K562 (cell line): ENCODE measurements around the gene ADD1. TPM values are rescaled to one million over a fixed set of nuclear protein-coding genes. Genes with fewer than 3 reads are reported as not detected.

Experiments
- ATAC-seq: fragments of 200-7000 bp; cut with Tn5 transposase; 3 replicates; pipeline ENCODE4 v1.9.1; 2020; ENCODE audit warnings: moderate library complexity
- BruUV-seq: library from RNA; stranded (reverse); fragments of 400-500 nt; replicated peaks from 2 replicates; lab custom pipeline; 2021; lab: Mats Ljungman, UMichigan
- CTCF ChIA-PET: fragments of 300-600 bp; formaldehyde crosslinking; extraction: SDS; loops from one replicate; lab custom pipeline; 2021; ENCODE audit warnings: low intra/inter-chr PET ratio; lab: Yijun Ruan, JAX
- POLR2A ChIA-PET: fragments of 300-600, 350-650 bp; sonication (Branson Sonifier 250); formaldehyde crosslinking; extraction: SDS; loops from one replicate; lab custom pipeline; 2021; ENCODE audit warnings: antibody characterized with exemption, inconsistent platforms; lab: Yijun Ruan, JAX
- DNase-seq, 4 experiments: peaks; one replicate each; pipeline versions ENCODE4 v3.0.0 to v3.0.0-alpha.2; 2011 to 2018; ENCODE audit warnings: low spot score in 3 of 4, mixed read lengths in 3 of 4; ENCODE audit errors: extremely low read depth in 1 of 4
- FAIRE-seq: peaks from 2 replicates; lab custom pipeline; 2011; peaks lifted over from hg19 to GRCh38; lab: Jason Lieb, UNC
- H2AFZ ChIP-seq: 2 replicates; pipeline ENCODE4 v1.6.0; 2011; ENCODE audit warnings: low read depth, low read length, control low read depth, inconsistent platforms
- H3K27ac ChIP-seq: fragments of 200-600 bp; 3 replicates; pipeline ENCODE4 v1.8.0; 2011; ENCODE audit warnings: low read depth, mild to moderate bottlenecking, control low read depth, inconsistent platforms, low read length, moderate library complexity, mixed read lengths; ENCODE audit errors: extremely low read depth
- H3K27me3 ChIP-seq, 2 experiments: fragments of 300-600 bp in 1 of 2; 2 replicates in 1 of 2; 3 replicates in 1 of 2; pipeline versions ENCODE4 v1.6.0 to v1.8.0; 2011; ENCODE audit warnings: inconsistent platforms in 2 of 2, low read length in 2 of 2, mild to moderate bottlenecking in 1 of 2, mixed read lengths in 1 of 2, moderate library complexity in 1 of 2; ENCODE audit not compliant: control insufficient read depth in 2 of 2, insufficient read depth in 2 of 2
- H3K36me3 ChIP-seq: fragments of 300-600 bp; 3 replicates; pipeline ENCODE4 v1.8.0; 2011; ENCODE audit warnings: mild to moderate bottlenecking, low read length, inconsistent platforms; ENCODE audit not compliant: control insufficient read depth, insufficient read depth
- H3K4me1 ChIP-seq, 2 experiments: fragments of 200-600 bp in 1 of 2; replicated peaks in 1 of 2; 2 replicates in 1 of 2; 3 replicates in 1 of 2; pipeline versions ENCODE4 v1.5.1 to v1.8.0; 2011; ENCODE audit warnings: inconsistent platforms in 2 of 2, low read length in 2 of 2, mild to moderate bottlenecking in 1 of 2, mixed read lengths in 1 of 2, moderate library complexity in 1 of 2; ENCODE audit not compliant: control insufficient read depth in 2 of 2, insufficient read depth in 2 of 2
- H3K4me2 ChIP-seq: 2 replicates; pipeline ENCODE4 v1.6.1; 2011; ENCODE audit warnings: low read length, control low read depth, inconsistent platforms, mixed read lengths; ENCODE audit not compliant: insufficient read depth
- H3K4me3 ChIP-seq: fragments of 200-600 bp; sonication (generic), shearing (Covaris generic); 2 replicates; pipeline ENCODE4 v1.5.1; 2016; ENCODE audit warnings: control low read depth, inconsistent platforms
- H3K79me2 ChIP-seq: fragments of 200-600 bp; 3 replicates; pipeline ENCODE4 v1.8.0; 2011; ENCODE audit warnings: low read length, inconsistent platforms; ENCODE audit not compliant: control insufficient read depth, insufficient read depth
- H3K9ac ChIP-seq, 2 experiments: 2 replicates each; pipeline versions ENCODE4 v1.6.0 to v1.6.1; 2011; ENCODE audit warnings: low read depth in 2 of 2, low read length in 2 of 2, control low read depth in 1 of 2, inconsistent platforms in 1 of 2, mild to moderate bottlenecking in 1 of 2, mixed read lengths in 1 of 2; ENCODE audit not compliant: insufficient read depth in 1 of 2
- H3K9me1 ChIP-seq: one replicate; pipeline ENCODE4 v1.6.0; 2011; ENCODE audit warnings: inconsistent platforms, mild to moderate bottlenecking, low read length, moderate library complexity; ENCODE audit not compliant: control insufficient read depth, insufficient read depth
- H3K9me3 ChIP-seq: replicated peaks from 2 replicates; pipeline ENCODE4 v1.5.1; 2011; ENCODE audit warnings: low read depth, low read length, inconsistent platforms; ENCODE audit not compliant: control insufficient read depth, insufficient read depth
- H4K20me1 ChIP-seq: replicated peaks from 2 replicates; pipeline ENCODE4 v1.6.1; 2011; ENCODE audit warnings: low read length, inconsistent platforms, mixed read lengths; ENCODE audit not compliant: control insufficient read depth, insufficient read depth
- E2F3 ChIP-seq: fragments of 250-450 bp; sonication (Bioruptor Pico); IDR thresholded peaks from 2 replicates; pipeline ENCODE4 v1.4.0; 2020; ENCODE audit warnings: mild to moderate bottlenecking
- ESRRB ChIP-seq: fragments of 250-450 bp; sonication (Bioruptor Pico); IDR thresholded peaks from 2 replicates; pipeline ENCODE4 v1.5.0; 2020; ENCODE audit warnings: mild to moderate bottlenecking, moderate library complexity, borderline replicate concordance
- HDGF ChIP-seq: fragments of 450-650 bp; IDR thresholded peaks from 2 replicates; pipeline ENCODE4 v1.6.1; 2016
- POLR2A ChIP-seq: fragments of 450-650 bp; conservative IDR thresholded peaks from 2 replicates; pipeline ENCODE4 v1.6.1; 2016
- POLR2AphosphoS5 ChIP-seq: IDR thresholded peaks from 2 replicates; pipeline ENCODE4 v1.6.1; 2011; ENCODE audit warnings: mild to moderate bottlenecking, low read depth, low read length, moderate library complexity; ENCODE audit not compliant: control insufficient read depth, insufficient read depth
- SRF ChIP-seq, 2 experiments: fragments of 250-450, 450-650 bp in 1 of 2; sonication (Bioruptor Pico) in 1 of 2; sonication (generic) in 1 of 2; formaldehyde crosslinking; IDR thresholded peaks; 2 replicates each; pipeline versions ENCODE4 v1.5.0 to v1.5.1; 2020 to 2022; ENCODE audit warnings: mild to moderate bottlenecking in 1 of 2, missing genetic modification reagents in 1 of 2
- TRIM28 ChIP-seq: fragments of 450-650 bp; IDR thresholded peaks from 2 replicates; pipeline ENCODE4 v1.6.1; 2017
- WGBS: fragments of 100-300 bp; shearing (Covaris generic); methylation state at CpG from one replicate; pipeline ENCODE4 v1.1.6; 2016; ENCODE audit warnings: low coverage, mixed read lengths; ENCODE audit not compliant: insufficient coverage; ENCODE audit errors: missing lambda C conversion rate; 5-methylcytosine and 5-hydroxymethylcytosine counted together
- in situ Hi-C: fragments of 300-500 bp; cut with MboI; formaldehyde crosslinking; loops from 4 replicates; pipeline ENCODE4 v1.15.0; 2018; ENCODE audit warnings: inconsistent platforms, mixed read lengths
- intact Hi-C: fragments of 100-400 bp; cut with micrococcal nuclease; formaldehyde crosslinking; loops from 2 replicates; pipeline ENCODE4 v1.14.2; 2022
- polyA plus RNA-seq, 8 experiments: library from polyadenylated mRNA; depleted of rRNA in 4 of 8; stranded (reverse) in 5 of 8; unstranded in 3 of 8; fragments of >200 nt; fragmentation: Nextera tagmentation in 2 of 8; fragmentation: Illumina TruSeq in 1 of 8; extraction: Ambion mirVana in 2 of 8; extraction: Trizol in 1 of 8; gene quantifications; 2 replicates each; pipeline versions ENCODE4 v1.2.1 to v1.2.3, GENCODE V29; 2011 to 2014; ENCODE audit warnings: inconsistent platforms in 1 of 8, missing spikeins in 1 of 8
- total RNA-seq, 7 experiments: library from RNA; depleted of rRNA in 6 of 7; stranded (reverse); fragments of >200 nt in 6 of 7; fragmentation: Illumina TruSeq in 2 of 7; extraction: Trizol in 2 of 7; gene quantifications; 2 replicates each; pipeline versions ENCODE4 v1.2.1 to v1.2.3, GENCODE V29; 2011 to 2021; ENCODE audit warnings: low replicate concordance in 1 of 7
- TF ChIP-seq, protein P1 (sequence below): fragments of 450-650 bp; formaldehyde crosslinking; IDR thresholded peaks from 2 replicates; pipeline ENCODE4 v1.4.0; 2020; ENCODE audit warnings: mild to moderate bottlenecking, moderate library complexity
- TF ChIP-seq, protein P2 (sequence below): fragments of 450-650 bp; IDR thresholded peaks from 2 replicates; pipeline ENCODE4 v1.6.1; 2016; ENCODE audit warnings: low read depth, mild to moderate bottlenecking, moderate library complexity

ADD1 gene
- total and polyA plus RNA-seq, 9 of the 15 experiments (the other 6 are each of a cell fraction or from before 2014, with no cell fraction given), result 17.5 to 153 (median 74.0) TPM

DNA sequence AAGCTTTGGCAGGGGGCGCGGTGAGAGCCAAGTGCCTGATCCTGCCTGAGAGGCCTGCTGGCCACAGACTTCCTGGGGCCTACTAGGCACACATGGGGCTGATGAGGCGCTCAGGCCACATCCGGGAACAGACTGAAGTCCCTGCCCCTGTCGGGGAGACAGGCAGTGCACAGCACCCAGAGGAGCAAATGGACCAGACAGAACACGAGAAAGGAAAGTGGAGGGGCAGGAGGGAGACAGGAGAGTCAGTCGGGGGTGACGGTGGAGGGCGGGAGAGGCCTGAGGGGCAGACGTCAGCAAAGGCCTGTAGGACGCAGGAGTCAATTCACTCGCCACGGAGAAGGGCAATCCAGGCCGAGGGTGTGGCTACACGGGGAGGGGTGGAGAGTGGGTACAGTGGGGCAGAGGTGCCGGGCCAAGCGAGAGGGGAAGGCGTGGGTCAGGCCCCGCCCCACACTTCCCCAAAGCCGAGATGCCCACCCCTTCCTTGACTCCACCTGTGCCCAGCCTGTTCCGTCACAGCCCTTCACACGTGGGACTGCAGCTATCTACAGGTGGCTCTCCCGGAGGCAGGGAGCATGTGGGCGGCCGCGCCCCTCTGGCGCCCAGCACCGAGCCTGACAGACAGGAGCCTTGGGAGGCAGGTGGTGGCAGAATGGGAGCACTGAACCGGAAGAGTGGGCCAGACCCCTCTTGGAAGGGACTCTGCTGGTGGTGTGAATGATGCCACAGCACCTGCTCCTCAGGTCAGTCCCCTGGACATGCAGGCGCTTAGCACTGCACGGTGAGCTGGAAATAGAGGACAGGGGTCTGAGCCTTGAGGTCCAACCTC is 99.1 kb downstream of the ADD1 start (continued):
- TF ChIP-seq, protein P1, sequence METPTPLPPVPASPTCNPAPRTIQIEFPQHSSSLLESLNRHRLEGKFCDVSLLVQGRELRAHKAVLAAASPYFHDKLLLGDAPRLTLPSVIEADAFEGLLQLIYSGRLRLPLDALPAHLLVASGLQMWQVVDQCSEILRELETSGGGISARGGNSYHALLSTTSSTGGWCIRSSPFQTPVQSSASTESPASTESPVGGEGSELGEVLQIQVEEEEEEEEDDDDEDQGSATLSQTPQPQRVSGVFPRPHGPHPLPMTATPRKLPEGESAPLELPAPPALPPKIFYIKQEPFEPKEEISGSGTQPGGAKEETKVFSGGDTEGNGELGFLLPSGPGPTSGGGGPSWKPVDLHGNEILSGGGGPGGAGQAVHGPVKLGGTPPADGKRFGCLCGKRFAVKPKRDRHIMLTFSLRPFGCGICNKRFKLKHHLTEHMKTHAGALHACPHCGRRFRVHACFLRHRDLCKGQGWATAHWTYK, result no peak
- no peak for TF ChIP-seq ESRRB
- no peak for TF ChIP-seq E2F3 (CRISPR knock-in tag)
- no peak for TF ChIP-seq SRF (CRISPR knock-in tag; IDR thresholded peaks at IDR 0.05)
- no peak for TF ChIP-seq HDGF
- TF ChIP-seq POLR2A, result peak; percentile 61; the same call in 1 of the 2 replicates

DNA sequence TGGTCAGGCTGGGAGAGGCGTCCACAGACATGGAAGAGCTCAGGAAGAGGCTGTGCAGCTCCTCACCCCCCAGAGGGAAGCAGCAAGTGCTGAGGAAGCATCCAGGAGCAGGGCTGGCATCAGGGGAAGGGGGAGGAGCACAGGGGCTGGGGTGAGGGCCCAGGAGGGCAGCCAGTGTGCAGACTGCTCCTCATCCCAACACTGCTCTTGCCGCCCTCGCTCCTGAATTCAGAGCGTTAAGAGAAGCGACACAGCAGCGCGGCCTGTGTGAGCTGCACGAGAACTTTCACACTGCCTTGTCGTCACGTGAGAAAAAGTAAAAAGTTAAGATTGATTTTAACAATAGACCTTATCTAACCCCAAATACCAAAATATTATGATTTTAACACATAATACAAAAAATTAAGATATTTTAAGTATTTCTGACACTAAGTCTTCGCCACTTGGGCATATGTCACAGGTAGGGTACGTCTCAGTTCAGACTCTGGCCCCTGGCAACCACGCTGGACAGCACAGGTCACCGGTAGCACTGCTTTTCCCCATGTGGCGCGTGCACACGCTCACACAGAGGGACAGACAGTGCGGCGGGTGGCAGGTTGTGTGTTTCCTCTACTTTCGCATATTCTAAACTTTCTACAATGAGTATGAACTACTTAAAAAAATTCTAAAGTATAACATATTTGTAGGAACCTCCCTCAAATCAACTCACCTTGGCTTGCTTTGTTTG is 99.9 kb downstream of the ADD1 start:
- Histone ChIP-seq H3K9me3 (no peaks in the 10 kb centered on the region), H3K4me2 (no peak overlapping the region), H3K27me3 (no peaks in the 10 kb centered on the region), H3K9me1 (no peaks in the 10 kb centered on the region), H2AFZ (no peak overlapping the region)
- FAIRE-seq, result no peak
- no TSS peak for BruUV-seq
- no peak for ATAC-seq
- DNase-seq, result no peak
- TF ChIP-seq POLR2AphosphoS5, result peak; percentile 12; the same call in 1 of the 2 replicates
- TF ChIP-seq, protein P2, sequence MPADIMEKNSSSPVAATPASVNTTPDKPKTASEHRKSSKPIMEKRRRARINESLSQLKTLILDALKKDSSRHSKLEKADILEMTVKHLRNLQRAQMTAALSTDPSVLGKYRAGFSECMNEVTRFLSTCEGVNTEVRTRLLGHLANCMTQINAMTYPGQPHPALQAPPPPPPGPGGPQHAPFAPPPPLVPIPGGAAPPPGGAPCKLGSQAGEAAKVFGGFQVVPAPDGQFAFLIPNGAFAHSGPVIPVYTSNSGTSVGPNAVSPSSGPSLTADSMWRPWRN, result no peak
- no peak for TF ChIP-seq TRIM28
- TF ChIP-seq, all 486 proteins: peak for 1
- 96% methylated on average over 20 of the region's 20 CpGs for WGBS
- intact Hi-C loops (no loop called here), in situ Hi-C loops (no loop called here)
- CTCF ChIA-PET, result no interaction called here
- Histone ChIP-seq H3K4me3 (no peak overlapping the region), H4K20me1 (no peaks in the 10 kb centered on the region; the same call in 1 of the 2 replicates), H3K4me1 (peaks cover 0 to 12% of the 10 kb centered on the region in 2 experiments; a peak in 1 of 5 replicates), H3K36me3 (peaks cover 96% of the 10 kb centered on the region), H3K9ac (no peak overlapping the region), H3K79me2 (no peaks in the 10 kb centered on the region), H3K27ac (no peak overlapping the region)
- POLR2A ChIA-PET, result interaction anchor here (1.0 to 1.9 kb wide), 2 partner anchors 9 to 18 kb away, joined by 3 to 5 read pairs; no protein-coding TSS in a partner anchor
